ENCODE measurements around the gene PCMT1. TPM values are rescaled to one million over a fixed set of nuclear protein-coding genes. Genes with fewer than 3 reads are reported as not detected.

PCMT1 gene
- total and polyA plus RNA-seq, 2 of the 13 experiments (the other 11 are each of a cell fraction or from before 2014, with no cell fraction given), result 112 to 169 TPM

- no peak for TF ChIP-seq ZBTB40 (IDR thresholded peaks at IDR 0.05)
- peak; percentile 37; the same call in 1 of the 2 replicates for TF ChIP-seq ZBTB40 (CRISPR knock-in tag; IDR thresholded peaks at IDR 0.05)
- peak; percentile 53; the same call in 1 of the 2 replicates for TF ChIP-seq HIC2 (CRISPR knock-in tag; IDR thresholded peaks at IDR 0.05; ENCODE audit: low read depth)
- no peak for TF ChIP-seq SSRP1 (CRISPR knock-in tag; IDR thresholded peaks at IDR 0.05)
- TF ChIP-seq ZNF33A (CRISPR knock-in tag; IDR thresholded peaks at IDR 0.05; ENCODE audit: borderline replicate concordance), result no peak
- peak; percentile 43; the same call in 1 of the 2 replicates for TF ChIP-seq ZMAT3 (CRISPR knock-in tag; conservative IDR thresholded peaks at IDR 0.05)
- no peak for TF ChIP-seq CAMTA2 (CRISPR knock-in tag; IDR thresholded peaks at IDR 0.05; ENCODE audit: borderline replicate concordance)
- no peak for TF ChIP-seq ZBTB10 (CRISPR knock-in tag; IDR thresholded peaks at IDR 0.05; ENCODE audit: borderline replicate concordance)
- TF ChIP-seq ZNF543 (CRISPR knock-in tag; IDR thresholded peaks at IDR 0.05), result no peak
- no peak for TF ChIP-seq HNRNPH1 (optimal IDR thresholded peaks at IDR 0.05; ENCODE audit: low read depth, low read length)
- TF ChIP-seq ATF6 (CRISPR knock-in tag; conservative IDR thresholded peaks at IDR 0.05), result no peak
- TF ChIP-seq ATF1 (CRISPR knock-in tag; IDR thresholded peaks at IDR 0.05), result no peak
These were observed 81.8 kb downstream of the PCMT1 start (continued) for GRCh38 chr6:149831308-149831820.
